NCI-H128 (cell line): ENCODE measurements around the gene THBS1.

Source experiments
- DNase-seq: peaks from one replicate; lab custom pipeline; 2025; ENCODE audit not compliant: unreplicated experiment; lab: John Stamatoyannopoulos, UW

THBS1 gene

DNA sequence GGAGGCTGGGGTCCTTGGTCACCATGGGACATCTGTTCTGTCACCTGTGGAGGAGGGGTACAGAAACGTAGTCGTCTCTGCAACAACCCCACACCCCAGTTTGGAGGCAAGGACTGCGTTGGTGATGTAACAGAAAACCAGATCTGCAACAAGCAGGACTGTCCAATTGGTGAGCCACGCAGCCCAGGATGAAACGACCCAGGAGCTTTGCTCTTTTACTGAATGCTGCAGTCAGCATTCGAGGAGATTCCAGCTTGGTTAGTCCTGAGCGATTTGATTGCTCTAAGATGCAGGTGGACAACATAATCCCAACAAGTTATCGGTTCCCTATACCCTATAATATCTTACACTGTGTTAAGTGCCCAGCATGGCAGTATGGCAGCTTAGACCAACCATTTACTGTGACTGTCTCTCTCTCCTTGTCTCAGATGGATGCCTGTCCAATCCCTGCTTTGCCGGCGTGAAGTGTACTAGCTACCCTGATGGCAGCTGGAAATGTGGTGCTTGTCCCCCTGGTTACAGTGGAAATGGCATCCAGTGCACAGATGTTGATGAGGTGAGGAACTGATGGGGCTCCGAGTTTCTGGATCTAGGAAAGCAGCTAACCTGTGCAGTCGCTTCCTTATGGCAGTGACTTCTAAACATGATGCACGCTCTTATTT, 7.8 kb downstream of the THBS1 start:
- DNase-seq, result no peak

DNA sequence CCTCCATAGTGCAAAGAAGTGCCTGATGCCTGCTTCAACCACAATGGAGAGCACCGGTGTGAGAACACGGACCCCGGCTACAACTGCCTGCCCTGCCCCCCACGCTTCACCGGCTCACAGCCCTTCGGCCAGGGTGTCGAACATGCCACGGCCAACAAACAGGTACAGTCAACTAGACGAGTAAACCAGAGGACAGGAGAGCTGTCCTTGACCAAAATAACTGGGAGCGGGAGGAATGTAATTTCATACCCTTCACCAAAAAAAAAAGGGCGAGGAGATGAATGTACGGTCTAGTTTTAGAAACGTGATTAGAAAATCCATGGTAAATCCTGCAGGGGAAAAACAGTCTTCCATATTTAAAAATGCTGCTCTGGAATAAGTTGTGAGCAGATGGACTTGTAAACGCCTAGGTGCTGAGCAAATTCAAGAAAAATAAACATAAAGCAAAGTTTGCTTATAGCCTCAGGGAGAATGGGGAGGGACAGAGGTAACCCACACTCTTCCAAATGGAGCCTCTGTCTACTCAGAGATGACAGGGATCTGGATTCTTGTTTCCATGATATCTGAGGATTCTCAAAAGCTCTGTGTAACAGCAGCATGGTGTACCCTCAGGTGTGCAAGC, 8.4 kb downstream of the THBS1 start:
- no peak for DNase-seq

DNA sequence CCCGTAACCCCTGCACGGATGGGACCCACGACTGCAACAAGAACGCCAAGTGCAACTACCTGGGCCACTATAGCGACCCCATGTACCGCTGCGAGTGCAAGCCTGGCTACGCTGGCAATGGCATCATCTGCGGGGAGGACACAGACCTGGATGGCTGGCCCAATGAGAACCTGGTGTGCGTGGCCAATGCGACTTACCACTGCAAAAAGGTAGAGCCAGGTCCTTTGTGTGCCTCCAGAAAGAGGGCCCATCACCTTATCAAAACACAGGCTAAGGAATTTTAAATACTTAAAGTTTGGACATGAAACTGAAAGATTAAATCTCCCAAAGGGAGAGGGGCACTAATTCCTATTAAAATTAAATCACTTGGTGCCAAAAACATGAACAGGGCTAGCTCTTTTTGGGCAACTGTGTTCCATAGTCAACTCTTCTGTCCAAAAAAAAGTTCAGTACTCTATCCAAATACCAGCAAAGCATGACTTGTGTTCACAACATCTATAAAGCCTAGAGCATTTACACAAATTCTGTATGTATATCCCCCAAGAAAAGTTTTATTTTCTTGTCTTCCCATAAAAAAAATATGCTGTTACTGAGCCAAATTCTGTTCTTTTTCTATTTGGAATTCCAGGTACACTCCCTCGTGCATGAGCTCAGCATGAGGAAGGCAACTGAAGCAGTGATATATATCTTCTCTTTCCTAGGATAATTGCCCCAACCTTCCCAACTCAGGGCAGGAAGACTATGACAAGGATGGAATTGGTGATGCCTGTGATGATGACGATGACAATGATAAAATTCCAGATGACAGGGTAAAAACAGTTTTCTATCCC, 9.2 kb downstream of the THBS1 start:
- no peak for DNase-seq

DNA sequence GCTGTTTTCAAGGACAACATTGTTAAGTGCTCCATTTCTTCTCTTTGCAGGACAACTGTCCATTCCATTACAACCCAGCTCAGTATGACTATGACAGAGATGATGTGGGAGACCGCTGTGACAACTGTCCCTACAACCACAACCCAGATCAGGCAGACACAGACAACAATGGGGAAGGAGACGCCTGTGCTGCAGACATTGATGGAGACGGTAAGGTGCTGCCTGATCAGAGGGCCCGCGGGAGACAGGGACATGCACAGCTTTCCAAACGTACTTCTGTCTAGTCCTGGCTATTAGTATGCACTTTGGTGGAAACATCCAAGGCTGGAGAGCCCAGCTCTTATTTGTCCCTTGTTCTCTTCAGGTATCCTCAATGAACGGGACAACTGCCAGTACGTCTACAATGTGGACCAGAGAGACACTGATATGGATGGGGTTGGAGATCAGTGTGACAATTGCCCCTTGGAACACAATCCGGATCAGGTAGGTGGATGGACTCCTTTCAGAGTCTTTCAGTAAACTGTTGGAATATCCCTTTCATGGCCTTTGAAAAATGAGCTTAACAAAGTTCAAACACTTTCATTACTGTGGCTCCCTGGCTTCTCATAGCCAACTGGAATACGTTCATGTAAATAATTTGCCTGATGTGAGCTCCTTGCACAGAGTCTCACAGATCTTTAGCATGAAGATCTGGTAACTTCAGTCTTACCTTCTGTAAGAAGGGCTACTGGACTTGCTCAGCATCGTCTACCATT, 10.4 kb downstream of the THBS1 start:
- no peak for DNase-seq

DNA sequence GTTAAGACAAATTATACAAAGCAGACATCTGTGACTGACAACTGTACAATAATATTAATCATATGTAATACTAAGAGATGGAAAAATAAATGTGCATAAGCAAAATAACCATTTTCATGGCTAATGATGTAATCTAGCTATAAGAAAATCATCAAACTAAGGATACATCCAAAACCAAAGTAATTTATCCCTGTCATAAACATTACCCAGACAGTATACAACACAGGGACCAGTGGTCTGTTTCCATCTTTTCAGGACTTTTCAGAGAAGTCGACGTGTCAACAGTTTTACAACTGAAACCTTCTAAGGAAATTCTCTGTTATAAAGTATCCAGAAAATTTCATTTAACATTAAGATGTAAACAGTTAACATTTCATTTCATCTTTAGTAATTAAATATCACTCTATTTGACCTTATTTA, 11.0 kb downstream of the THBS1 start:
- no peak for DNase-seq

DNA sequence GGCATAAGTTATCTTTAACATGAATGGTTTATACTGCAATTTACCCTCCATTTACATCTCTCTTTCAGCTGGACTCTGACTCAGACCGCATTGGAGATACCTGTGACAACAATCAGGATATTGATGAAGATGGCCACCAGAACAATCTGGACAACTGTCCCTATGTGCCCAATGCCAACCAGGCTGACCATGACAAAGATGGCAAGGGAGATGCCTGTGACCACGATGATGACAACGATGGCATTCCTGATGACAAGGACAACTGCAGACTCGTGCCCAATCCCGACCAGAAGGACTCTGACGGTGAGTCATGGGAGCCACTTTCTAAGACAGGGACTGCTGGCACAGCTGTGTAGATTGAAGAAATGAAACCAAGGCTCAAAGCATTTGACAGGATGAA, 11.6 kb downstream of the THBS1 start:
- DNase-seq, result no peak

DNA sequence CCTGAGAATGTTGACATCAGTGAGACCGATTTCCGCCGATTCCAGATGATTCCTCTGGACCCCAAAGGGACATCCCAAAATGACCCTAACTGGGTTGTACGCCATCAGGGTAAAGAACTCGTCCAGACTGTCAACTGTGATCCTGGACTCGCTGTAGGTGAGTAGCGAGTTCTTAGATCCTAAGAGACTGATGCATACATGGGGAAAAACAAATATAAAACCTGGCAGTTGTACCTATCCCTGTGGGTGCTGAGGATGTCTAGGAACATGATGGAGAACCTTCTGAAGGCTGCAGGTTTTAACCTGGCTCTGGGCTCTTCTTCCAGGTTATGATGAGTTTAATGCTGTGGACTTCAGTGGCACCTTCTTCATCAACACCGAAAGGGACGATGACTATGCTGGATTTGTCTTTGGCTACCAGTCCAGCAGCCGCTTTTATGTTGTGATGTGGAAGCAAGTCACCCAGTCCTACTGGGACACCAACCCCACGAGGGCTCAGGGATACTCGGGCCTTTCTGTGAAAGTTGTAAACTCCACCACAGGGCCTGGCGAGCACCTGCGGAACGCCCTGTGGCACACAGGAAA, 12.3 kb downstream of the THBS1 start:
- no peak for DNase-seq

DNA sequence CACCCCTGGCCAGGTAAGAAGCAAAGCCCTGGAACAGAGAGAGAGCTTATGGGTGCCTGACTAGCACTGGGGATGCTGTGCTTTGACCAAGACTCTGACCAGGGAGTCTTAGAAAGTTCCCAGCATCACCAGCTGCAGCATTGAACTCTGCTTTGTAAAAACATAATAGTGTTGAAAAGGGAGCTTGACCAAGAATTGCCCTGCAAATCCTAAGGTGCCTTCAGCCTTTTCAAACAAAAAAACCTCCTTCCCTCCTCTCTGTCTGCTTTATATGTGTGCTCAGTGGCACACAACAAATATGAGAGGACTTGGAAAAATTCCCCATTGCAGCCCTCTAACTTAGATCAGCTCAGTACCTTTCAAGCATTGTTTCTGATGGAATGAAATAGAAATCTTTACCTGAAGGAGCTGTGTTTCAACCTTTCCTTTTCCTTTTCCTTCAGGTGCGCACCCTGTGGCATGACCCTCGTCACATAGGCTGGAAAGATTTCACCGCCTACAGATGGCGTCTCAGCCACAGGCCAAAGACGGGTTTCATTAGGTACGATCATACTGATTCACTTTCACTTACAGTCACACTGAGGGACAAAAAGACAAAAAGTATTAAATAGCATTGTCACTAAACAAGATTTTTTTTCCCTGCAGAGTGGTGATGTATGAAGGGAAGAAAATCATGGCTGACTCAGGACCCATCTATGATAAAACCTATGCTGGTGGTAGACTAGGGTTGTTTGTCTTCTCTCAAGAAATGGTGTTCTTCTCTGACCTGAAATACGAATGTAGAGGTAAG, 13.0 kb downstream of the THBS1 start:
- DNase-seq, result no peak

DNA sequence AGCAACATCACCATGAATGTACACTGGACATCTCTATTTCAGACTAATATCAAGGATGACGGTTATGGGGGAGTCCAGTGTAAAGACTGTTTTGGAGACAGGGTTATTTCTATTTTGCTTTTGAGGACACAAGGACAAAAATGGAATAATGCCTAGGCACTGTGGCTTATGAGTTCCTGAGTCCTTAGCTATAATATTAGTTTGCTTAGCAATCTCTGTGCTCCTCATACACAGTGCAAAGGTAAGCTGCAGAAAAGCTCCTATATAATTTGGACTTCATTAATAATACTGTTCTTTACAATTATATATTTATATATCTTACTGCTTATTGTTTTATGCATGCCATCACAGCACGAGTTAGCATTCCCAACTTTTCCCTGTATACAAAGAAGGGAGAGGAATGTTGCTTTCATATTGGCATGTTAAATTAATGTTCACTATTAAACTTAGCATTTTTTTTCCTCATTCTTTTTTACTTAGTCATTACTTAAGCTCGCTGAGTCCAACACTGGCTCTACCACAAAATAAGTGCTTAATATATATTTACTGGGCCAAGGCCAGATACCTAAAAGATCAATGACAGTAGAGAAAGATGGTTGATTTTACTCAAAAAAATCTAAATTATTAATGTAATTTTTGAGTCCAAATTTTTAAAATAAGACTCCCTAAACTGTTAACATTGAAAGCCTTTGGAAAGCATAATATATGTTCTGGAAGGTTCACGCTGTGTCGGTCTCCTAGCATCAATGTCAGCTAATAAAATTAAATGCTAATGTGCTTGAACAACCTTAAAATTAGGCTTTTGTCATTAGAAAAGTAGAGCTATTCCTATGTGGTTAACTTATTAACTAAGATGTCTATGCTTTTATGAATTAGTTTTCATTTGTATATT, 13.8 kb downstream of the THBS1 start:
- DNase-seq, result no peak

DNA sequence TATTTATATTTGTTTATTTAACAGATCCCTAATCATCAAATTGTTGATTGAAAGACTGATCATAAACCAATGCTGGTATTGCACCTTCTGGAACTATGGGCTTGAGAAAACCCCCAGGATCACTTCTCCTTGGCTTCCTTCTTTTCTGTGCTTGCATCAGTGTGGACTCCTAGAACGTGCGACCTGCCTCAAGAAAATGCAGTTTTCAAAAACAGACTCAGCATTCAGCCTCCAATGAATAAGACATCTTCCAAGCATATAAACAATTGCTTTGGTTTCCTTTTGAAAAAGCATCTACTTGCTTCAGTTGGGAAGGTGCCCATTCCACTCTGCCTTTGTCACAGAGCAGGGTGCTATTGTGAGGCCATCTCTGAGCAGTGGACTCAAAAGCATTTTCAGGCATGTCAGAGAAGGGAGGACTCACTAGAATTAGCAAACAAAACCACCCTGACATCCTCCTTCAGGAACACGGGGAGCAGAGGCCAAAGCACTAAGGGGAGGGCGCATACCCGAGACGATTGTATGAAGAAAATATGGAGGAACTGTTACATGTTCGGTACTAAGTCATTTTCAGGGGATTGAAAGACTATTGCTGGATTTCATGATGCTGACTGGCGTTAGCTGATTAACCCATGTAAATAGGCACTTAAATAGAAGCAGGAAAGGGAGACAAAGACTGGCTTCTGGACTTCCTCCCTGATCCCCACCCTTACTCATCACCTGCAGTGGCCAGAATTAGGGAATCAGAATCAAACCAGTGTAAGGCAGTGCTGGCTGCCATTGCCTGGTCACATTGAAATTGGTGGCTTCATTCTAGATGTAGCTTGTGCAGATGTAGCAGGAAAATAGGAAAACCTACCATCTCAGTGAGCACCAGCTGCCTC, 14.7 kb downstream of the THBS1 start:
- no peak for DNase-seq

DNA sequence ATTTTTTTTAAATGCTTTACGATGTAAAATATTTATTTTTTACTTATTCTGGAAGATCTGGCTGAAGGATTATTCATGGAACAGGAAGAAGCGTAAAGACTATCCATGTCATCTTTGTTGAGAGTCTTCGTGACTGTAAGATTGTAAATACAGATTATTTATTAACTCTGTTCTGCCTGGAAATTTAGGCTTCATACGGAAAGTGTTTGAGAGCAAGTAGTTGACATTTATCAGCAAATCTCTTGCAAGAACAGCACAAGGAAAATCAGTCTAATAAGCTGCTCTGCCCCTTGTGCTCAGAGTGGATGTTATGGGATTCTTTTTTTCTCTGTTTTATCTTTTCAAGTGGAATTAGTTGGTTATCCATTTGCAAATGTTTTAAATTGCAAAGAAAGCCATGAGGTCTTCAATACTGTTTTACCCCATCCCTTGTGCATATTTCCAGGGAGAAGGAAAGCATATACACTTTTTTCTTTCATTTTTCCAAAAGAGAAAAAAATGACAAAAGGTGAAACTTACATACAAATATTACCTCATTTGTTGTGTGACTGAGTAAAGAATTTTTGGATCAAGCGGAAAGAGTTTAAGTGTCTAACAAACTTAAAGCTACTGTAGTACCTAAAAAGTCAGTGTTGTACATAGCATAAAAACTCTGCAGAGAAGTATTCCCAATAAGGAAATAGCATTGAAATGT, 15.6 kb downstream of the THBS1 start:
- no peak for DNase-seq

DNA sequence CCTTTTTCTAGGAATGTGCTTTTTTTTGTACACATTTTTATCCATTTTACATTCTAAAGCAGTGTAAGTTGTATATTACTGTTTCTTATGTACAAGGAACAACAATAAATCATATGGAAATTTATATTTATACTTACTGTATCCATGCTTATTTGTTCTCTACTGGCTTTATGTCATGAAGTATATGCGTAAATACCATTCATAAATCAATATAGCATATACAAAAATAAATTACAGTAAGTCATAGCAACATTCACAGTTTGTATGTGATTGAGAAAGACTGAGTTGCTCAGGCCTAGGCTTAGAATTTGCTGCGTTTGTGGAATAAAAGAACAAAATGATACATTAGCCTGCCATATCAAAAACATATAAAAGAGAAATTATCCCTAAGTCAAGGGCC, 16.5 kb downstream of the THBS1 start:
- no peak for DNase-seq

DNA sequence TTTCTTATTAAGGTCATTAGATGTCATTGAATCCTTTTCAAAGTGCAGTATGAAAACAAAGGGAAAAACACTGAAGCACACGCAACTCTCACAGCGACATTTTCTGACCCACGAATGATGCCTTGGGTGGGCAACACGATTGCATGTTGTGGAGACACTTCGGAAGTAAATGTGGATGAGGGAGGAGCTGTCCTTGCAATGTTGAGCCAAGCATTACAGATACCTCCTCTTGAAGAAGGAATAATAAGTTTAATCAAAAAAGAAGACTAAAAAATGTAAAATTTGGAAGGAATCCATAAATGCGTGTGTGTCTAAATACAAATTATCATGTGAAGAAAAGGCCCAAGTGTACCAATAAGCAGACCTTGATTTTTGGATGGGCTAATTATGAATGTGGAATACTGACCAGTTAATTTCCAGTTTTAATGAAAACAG, 16.9 kb downstream of the THBS1 start:
- no peak for DNase-seq

DNA sequence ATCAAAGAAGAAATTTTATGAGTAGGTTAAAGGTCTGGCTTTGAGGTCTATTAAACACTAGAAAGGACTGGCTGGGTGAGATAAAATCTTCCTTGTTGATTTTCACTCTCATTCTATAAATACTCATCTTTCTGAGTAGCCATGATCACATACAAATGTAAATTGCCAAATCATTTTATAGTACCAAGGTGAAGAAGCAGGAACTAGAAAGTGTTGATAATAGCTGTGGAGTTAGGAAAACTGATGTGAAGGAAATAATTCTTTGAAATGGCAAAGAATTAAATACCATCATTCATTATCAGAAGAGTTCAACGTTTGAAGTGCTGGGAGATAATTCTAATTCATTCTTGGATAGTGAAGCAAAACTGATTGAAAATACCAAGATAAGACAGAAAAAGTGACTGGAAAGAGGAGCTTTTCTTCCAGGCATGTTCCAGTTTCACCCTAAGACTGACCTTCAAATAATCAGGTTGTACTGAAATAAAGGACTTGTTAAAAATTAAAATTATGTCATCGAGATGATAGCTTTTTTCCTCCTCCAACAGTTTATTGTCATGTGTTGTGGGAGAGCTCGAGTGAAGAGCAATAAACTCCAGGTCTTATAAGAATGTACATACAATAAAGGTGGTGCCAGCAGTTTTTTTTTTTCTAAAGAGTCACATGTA, 17.4 kb downstream of the THBS1 start:
- no peak for DNase-seq

DNA sequence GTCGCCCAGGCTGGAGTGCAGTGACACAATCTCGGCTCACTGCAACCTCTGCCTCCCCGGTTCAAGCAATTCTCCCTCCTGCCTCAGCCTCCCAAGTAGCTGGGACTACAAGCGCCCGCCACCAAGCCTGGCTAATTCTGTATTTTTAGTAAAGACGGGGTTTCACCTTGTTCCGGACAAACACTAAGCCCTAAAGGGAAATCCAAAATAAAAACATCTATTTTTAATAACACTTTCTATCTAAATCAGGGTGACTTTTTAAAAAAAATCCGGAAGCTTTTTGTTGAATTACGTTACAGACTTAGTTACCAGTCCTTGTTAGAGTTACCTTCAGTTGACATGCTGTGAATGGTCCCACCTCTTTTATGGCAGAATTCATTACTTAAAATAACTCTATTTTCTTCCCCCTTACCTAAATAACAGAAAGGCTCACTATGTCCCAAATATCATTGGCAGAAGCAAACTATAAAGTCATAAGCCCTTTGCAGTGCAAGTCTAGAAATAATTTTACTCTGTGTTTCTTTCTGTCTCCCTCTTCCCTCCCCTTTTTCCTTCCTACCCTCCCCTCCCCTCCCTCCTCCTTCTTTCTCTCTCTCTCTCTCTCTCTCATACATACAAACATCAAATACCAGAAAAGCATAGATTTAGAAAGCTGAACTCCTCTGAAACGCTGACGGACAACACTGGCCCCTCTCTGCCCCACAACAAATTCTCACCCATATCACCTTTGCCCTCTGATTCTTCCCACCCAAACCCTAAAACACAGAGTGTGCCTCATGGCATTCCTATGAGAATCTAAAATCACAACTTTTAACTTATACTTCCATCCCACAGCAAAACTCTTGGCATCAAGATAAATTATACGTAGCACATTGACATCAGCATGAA, 18.3 kb downstream of the THBS1 start:
- no peak for DNase-seq

DNA sequence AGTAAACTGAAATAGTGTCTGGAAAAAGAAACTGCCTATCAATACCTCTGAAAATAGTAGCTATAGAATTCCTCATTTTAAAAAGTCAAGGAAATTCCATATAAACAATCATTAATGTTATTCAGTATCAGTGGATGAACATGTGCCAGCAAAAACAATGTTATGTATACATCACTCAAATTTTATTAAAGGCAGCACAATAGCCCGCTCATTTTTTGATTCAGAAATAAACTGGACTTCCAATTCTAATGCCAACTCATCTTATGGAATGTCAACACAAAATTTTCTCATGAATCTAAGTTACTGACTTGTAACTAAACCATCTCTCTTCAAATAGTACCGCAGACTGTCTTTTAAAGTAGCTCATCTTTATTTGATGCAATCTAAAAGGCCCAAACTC, 19.0 kb downstream of the THBS1 start:
- DNase-seq, result no peak
